HepG2 (cell line): Measurements from ENCODE around the gene SYCP2L. TPM values are rescaled to one million over a fixed set of nuclear protein-coding genes. Genes with fewer than 3 reads are reported as not detected.

Source experiments
- ATAC-seq: fragments of 200-7000 bp; cut with Tn5 transposase; 3 replicates; pipeline ENCODE4 v1.9.1; 2020; ENCODE audit warnings: mild to moderate bottlenecking, moderate library complexity
- BruUV-seq: library from RNA; stranded (reverse); fragments of 400-500 nt; replicated peaks from 2 replicates; lab custom pipeline; 2021; lab: Mats Ljungman, UMichigan
- CTCF ChIA-PET: fragments of 300-600 bp; formaldehyde crosslinking; extraction: SDS; loops from one replicate; lab custom pipeline; 2021; ENCODE audit warnings: low total read pairs, inconsistent platforms, low intra/inter-chr PET ratio; lab: Yijun Ruan, JAX
- POLR2A ChIA-PET: fragments of 350-600 bp; sonication (Branson Sonifier 250); formaldehyde crosslinking; loops from one replicate; lab custom pipeline; 2020; ENCODE audit warnings: antibody characterized with exemption, inconsistent platforms; lab: Yijun Ruan, JAX
- DNase-seq: peaks from one replicate; pipeline ENCODE4 v3.0.0-alpha.2; 2015; ENCODE audit warnings: low spot score
- FAIRE-seq: peaks from 3 replicates; lab custom pipeline; 2011; peaks lifted over from hg19 to GRCh38; lab: Jason Lieb, UNC
- H2AFZ ChIP-seq: one replicate; pipeline ENCODE4 v1.6.1; 2011; ENCODE audit warnings: low read length, inconsistent platforms
- H3K27ac ChIP-seq: fragments of 300-600 bp; 3 replicates; pipeline ENCODE4 v1.8.0; 2011; ENCODE audit warnings: mixed run types, mild to moderate bottlenecking, mixed read lengths, low read length, inconsistent platforms; ENCODE audit not compliant: insufficient read depth; ENCODE audit errors: extremely low read length
- H3K27me3 ChIP-seq, 2 experiments: fragments of 200-600 bp in 1 of 2; 2 replicates in 1 of 2; 3 replicates in 1 of 2; pipeline versions ENCODE4 v1.6.0 to v1.8.0; 2011; ENCODE audit warnings: low read length in 2 of 2, mild to moderate bottlenecking in 2 of 2, moderate library complexity in 2 of 2, inconsistent platforms in 1 of 2; ENCODE audit not compliant: insufficient read depth in 2 of 2, control insufficient read depth in 1 of 2
- H3K36me3 ChIP-seq, 2 experiments: fragments of 200-600 bp in 1 of 2; replicated peaks in 1 of 2; 2 replicates in 1 of 2; 3 replicates in 1 of 2; pipeline versions ENCODE4 v1.5.1 to v1.8.0; 2011; ENCODE audit warnings: low read length in 2 of 2, inconsistent platforms in 1 of 2; ENCODE audit not compliant: insufficient read depth in 2 of 2, control insufficient read depth in 1 of 2
- H3K4me1 ChIP-seq: 2 replicates; pipeline ENCODE4 v1.5.1; 2012; ENCODE audit warnings: low read length, inconsistent platforms; ENCODE audit not compliant: insufficient read depth
- H3K4me2 ChIP-seq: 2 replicates; pipeline ENCODE4 v1.6.0; 2011; ENCODE audit warnings: low read depth, low read length, inconsistent platforms
- H3K4me3 ChIP-seq, 3 experiments: fragments of 200-600 bp in 1 of 3; sonication (generic), shearing (Covaris generic) in 1 of 3; replicated peaks in 1 of 3; 2 replicates each; pipeline ENCODE4 v1.5.1; 2011 to 2016; ENCODE audit warnings: low read length in 3 of 3, inconsistent platforms in 2 of 3, low read depth in 2 of 3, mild to moderate bottlenecking in 2 of 3, control low read depth in 1 of 3, mixed read lengths in 1 of 3; ENCODE audit not compliant: insufficient read depth in 1 of 3
- H3K79me2 ChIP-seq: one replicate; pipeline ENCODE4 v1.6.1; 2011; ENCODE audit warnings: low read length, inconsistent platforms; ENCODE audit not compliant: insufficient read depth
- H3K9ac ChIP-seq: 2 replicates; pipeline ENCODE4 v1.6.0; 2011; ENCODE audit warnings: mild to moderate bottlenecking, low read depth, low read length, inconsistent platforms; ENCODE audit not compliant: insufficient read depth
- H3K9me3 ChIP-seq: 2 replicates; pipeline ENCODE4 v1.5.1; 2012; ENCODE audit warnings: mild to moderate bottlenecking, low read length
- H4K20me1 ChIP-seq: 2 replicates; pipeline ENCODE4 v1.6.0; 2011; ENCODE audit warnings: inconsistent platforms, mild to moderate bottlenecking, low read length, moderate library complexity; ENCODE audit not compliant: insufficient read depth
- ATM ChIP-seq: fragments of 450-650 bp; IDR thresholded peaks from 2 replicates; pipeline ENCODE4 v1.7.1; 2017; ENCODE audit warnings: mild to moderate bottlenecking, borderline replicate concordance
- GLMP ChIP-seq: sonication (generic); formaldehyde crosslinking; IDR thresholded peaks from 2 replicates; pipeline ENCODE4 v1.9.0; 2021; ENCODE audit warnings: missing genetic modification reagents, mild to moderate bottlenecking, borderline replicate concordance
- KLF11 ChIP-seq: IDR thresholded peaks from 2 replicates; pipeline ENCODE4 v1.6.1; 2016; ENCODE audit warnings: missing compliant biosample characterization
- KLF9 ChIP-seq: IDR thresholded peaks from 2 replicates; pipeline ENCODE4 v1.6.1; 2016; ENCODE audit warnings: low read depth
- THYN1 ChIP-seq: sonication (generic); formaldehyde crosslinking; IDR thresholded peaks from 2 replicates; pipeline ENCODE4 v1.8.1; 2023; ENCODE audit warnings: low read depth, mild to moderate bottlenecking, moderate library complexity, missing genetic modification reagents, borderline replicate concordance
- ZBTB3 ChIP-seq: sonication (generic); formaldehyde crosslinking; IDR thresholded peaks from 2 replicates; pipeline ENCODE4 v1.4.0; 2020; ENCODE audit warnings: low read depth, mild to moderate bottlenecking, moderate library complexity, missing genetic modification reagents, borderline replicate concordance
- ZNF318 ChIP-seq: sonication (generic); formaldehyde crosslinking; IDR thresholded peaks from 2 replicates; pipeline ENCODE4 v1.4.0; 2020; ENCODE audit warnings: mild to moderate bottlenecking, missing genetic modification reagents
- ZNF441 ChIP-seq: sonication (generic); formaldehyde crosslinking; IDR thresholded peaks from 2 replicates; pipeline ENCODE4 v1.7.0; 2021; ENCODE audit warnings: missing genetic modification reagents, borderline replicate concordance
- ZNF558 ChIP-seq: sonication (generic); formaldehyde crosslinking; IDR thresholded peaks from 2 replicates; pipeline ENCODE4 v1.9.0; 2022; ENCODE audit warnings: mild to moderate bottlenecking, missing genetic modification reagents, borderline replicate concordance
- WGBS: methylation state at CpG from one replicate; pipeline ENCODE4 v1.1.6; 2017; ENCODE audit warnings: low lambda C conversion rate; 5-methylcytosine and 5-hydroxymethylcytosine counted together
- in situ Hi-C: cut with HindIII; loops from 2 replicates; pipeline ENCODE4 v1.10.0; 2017; ENCODE audit warnings: low pct_unique_long_range_greater_than_20kb; ENCODE audit not compliant: extremely low pct_ligation_motif_present
- intact Hi-C: fragments of 100-400 bp; cut with micrococcal nuclease; formaldehyde crosslinking; loops from one replicate; pipeline ENCODE4 v1.10.0; 2022; ENCODE audit not compliant: unreplicated experiment
- polyA plus RNA-seq, 8 experiments: library from polyadenylated mRNA; depleted of rRNA in 3 of 8; stranded (reverse) in 7 of 8; unstranded in 1 of 8; fragments of >200 nt; fragmentation: Illumina TruSeq in 4 of 8; extraction: Trizol in 4 of 8; gene quantifications; 2 replicates each; pipeline versions ENCODE4 v1.2.1 to v1.2.3, GENCODE V29; 2011 to 2016; ENCODE audit warnings: low read depth in 4 of 8, missing spikeins in 1 of 8, mixed read lengths in 1 of 8; ENCODE audit not compliant: insufficient read depth in 1 of 8
- total RNA-seq, 5 experiments: library from RNA; depleted of rRNA; stranded (reverse); fragments of >200 nt; fragmentation: Illumina TruSeq; extraction: Trizol; gene quantifications; 2 replicates each; pipeline ENCODE4 v1.2.3, GENCODE V29; 2016; ENCODE audit warnings: low read depth in 1 of 5

Gene SYCP2L
- total and polyA plus RNA-seq, 2 of the 13 experiments (the other 11 are each of a cell fraction or from before 2014, with no cell fraction given): 0.22 to 0.54 TPM

- no peaks in the 10 kb centered on the region for H3K9me3 ChIP-seq
- no peak overlapping the region for H3K4me2 ChIP-seq
- no peaks in the 10 kb centered on the region for H3K79me2 ChIP-seq
- no peaks in the 10 kb centered on the region for H3K4me1 ChIP-seq
- ChIA-PET CTCF (interaction anchor here (0.5 kb wide), 1 partner anchor 622 kb away, joined by 3 read pairs; no protein-coding TSS in a partner anchor), POLR2A (no interaction called here)
- H4K20me1 ChIP-seq: no peaks in the 10 kb centered on the region
- H3K27ac ChIP-seq: no peak overlapping the region
- ATAC-seq (peak; percentile 82), DNase-seq (no peak), FAIRE-seq (no peak)
- no peak overlapping the region for H2AFZ ChIP-seq
- no TSS peak for BruUV-seq
- 5% methylated on average over 6 of the region's 6 CpGs for WGBS
- H3K4me3 ChIP-seq: no peak overlapping the region
- H3K9ac ChIP-seq: no peak overlapping the region
- intact Hi-C loops (no loop called here), in situ Hi-C loops (no loop called here)
- H3K36me3 ChIP-seq: no peaks in the 10 kb centered on the region
- peaks cover 0 to 4% of the 10 kb centered on the region in 2 experiments; a peak in 2 of 5 replicates for H3K27me3 ChIP-seq
- no peak for TF ChIP-seq ZNF558
- TF ChIP-seq ATM: no peak
- TF ChIP-seq ZNF318: no peak
- no peak for TF ChIP-seq ZBTB3 (CRISPR knock-in tag)
- TF ChIP-seq KLF11: no peak
- TF ChIP-seq THYN1 (CRISPR knock-in tag): no peak
- TF ChIP-seq ZNF441: no peak
- no peak for TF ChIP-seq GLMP (CRISPR knock-in tag)
- no peak for TF ChIP-seq KLF9 (CRISPR knock-in tag)
These were observed 12.6 kb upstream of the SYCP2L start for GRCh38 chr6:10874207-10874606.
